Sigmoid colon (tissue), 4 donors: Measurements from ENCODE around the gene ALKBH5.

ENCODE experiments used
- EP300 ChIP-seq, 4 donors: sonication (generic); formaldehyde crosslinking; IDR thresholded peaks; one replicate each; pipeline ENCODE4 v1.6.1; 2017; ENCODE audit warnings: antibody characterized with exemption in 4 of 4
- POLR2A ChIP-seq, 2 donors: fragments of 450-650 bp; IDR thresholded peaks; one replicate each; pipeline ENCODE4 v1.6.1; 2016; ENCODE audit warnings: antibody characterized with exemption in 2 of 2, mild to moderate bottlenecking in 2 of 2, moderate library complexity in 2 of 2
- POLR2AphosphoS5 ChIP-seq, 4 donors: sonication (generic); formaldehyde crosslinking; IDR thresholded peaks; one replicate each; pipeline ENCODE4 v1.6.1; 2017; ENCODE audit warnings: antibody characterized with exemption in 4 of 4
- TF ChIP-seq, protein P1 (sequence below), 4 experiments: fragments of 450-650 bp in 3 of 4; fragments of 200-600 bp in 1 of 4; IDR thresholded peaks; one replicate each; pipeline ENCODE4 v1.5.1; 2016 to 2019; ENCODE audit warnings: antibody characterized with exemption in 4 of 4, mild to moderate bottlenecking in 3 of 4, moderate library complexity in 2 of 4

GRCh38 chr17:18201108-18201507 is 17.5 kb downstream of the ALKBH5 start:
- TF ChIP-seq EP300 (IDR thresholded peaks at IDR 0.05) (no peak), POLR2A (IDR thresholded peaks at IDR 0.05) (no peak), POLR2AphosphoS5 (IDR thresholded peaks at IDR 0.05) (no peak)
- TF ChIP-seq, protein P1, sequence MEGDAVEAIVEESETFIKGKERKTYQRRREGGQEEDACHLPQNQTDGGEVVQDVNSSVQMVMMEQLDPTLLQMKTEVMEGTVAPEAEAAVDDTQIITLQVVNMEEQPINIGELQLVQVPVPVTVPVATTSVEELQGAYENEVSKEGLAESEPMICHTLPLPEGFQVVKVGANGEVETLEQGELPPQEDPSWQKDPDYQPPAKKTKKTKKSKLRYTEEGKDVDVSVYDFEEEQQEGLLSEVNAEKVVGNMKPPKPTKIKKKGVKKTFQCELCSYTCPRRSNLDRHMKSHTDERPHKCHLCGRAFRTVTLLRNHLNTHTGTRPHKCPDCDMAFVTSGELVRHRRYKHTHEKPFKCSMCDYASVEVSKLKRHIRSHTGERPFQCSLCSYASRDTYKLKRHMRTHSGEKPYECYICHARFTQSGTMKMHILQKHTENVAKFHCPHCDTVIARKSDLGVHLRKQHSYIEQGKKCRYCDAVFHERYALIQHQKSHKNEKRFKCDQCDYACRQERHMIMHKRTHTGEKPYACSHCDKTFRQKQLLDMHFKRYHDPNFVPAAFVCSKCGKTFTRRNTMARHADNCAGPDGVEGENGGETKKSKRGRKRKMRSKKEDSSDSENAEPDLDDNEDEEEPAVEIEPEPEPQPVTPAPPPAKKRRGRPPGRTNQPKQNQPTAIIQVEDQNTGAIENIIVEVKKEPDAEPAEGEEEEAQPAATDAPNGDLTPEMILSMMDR (IDR thresholded peaks at IDR 0.05) = no peak
